ENCODE data around the gene FOXF1. TPM values are rescaled to one million over a fixed set of nuclear protein-coding genes. Genes with fewer than 3 reads are reported as not detected.
A peak's percentile ranks its signal among the peaks of the same experiment; 100 is the strongest.

FOXF1 gene
- total RNA-seq, 6 experiments from 2014 or later = 12.5 to 20.5 (median 17.9) TPM

GRCh38 chr16:86505899-86506864 is 4.1 kb upstream of the FOXF1 start:
- Mint-ChIP-seq H3K4me3 (peak overlapping the region; percentile 64), H3K27me3 (ENCODE audit: insufficient read depth) (peaks cover 51% of the 10 kb centered on the region), H3K27ac (no peak overlapping the region), H3K36me3 (ENCODE audit: low read depth) (no peaks in the 10 kb centered on the region), H3K9me3 (no peaks in the 10 kb centered on the region), H3K4me1 (ENCODE audit: low read depth) (peaks cover 23% of the 10 kb centered on the region)
- DNase-seq = no peak
- TF ChIP-seq CTCF (IDR thresholded peaks at IDR 0.05) = no peak

DNA sequence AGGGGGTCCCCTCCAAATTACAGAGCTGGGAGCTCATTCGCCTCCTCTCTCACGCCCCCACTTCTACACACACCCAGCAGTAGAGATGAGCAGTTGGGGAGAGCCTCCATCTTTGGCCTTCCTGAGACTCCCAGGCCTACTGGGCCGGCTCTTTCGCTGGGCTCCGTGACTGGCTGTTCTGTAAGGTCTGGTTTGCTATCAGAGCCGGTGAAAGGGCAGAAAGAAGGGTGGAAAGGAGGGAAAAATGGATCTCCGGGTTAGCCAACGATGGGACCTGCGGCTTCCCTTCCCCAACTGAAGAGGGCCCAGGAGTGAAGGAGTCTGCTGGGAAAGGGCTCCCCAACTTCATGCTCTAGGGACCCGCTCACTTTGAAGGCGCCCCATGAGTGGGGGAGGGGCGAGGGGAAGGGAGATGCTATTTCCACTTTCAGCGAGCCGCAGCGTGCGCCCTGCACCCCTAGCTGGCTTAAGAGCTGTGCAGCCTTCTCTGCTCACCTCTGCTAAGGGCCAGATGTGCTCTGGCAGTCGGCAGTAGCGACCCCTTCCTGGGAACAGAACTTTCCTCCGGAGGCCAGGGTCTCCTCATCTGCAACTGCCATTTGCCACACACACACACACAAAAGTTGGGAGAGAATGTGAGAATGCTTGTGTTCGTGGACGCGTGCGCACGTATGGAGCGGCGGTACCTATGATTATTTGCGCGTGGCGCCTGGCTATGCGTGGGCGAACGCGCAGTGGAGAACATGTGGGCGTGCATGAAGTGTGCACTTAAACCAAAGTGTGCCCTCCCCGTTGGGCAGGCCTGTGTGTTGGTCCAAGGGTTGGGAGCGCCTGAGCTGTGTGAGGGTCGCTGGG is 2.9 kb upstream of the FOXF1 start:
- Mint-ChIP-seq H3K4me3 (peak overlapping the region; percentile 73), H3K36me3 (ENCODE audit: low read depth) (peaks cover 5% of the 10 kb centered on the region), H3K4me1 (ENCODE audit: low read depth) (peaks cover 23% of the 10 kb centered on the region), H3K9me3 (no peaks in the 10 kb centered on the region), H3K27me3 (ENCODE audit: insufficient read depth) (peaks cover 47% of the 10 kb centered on the region), H3K27ac (peak overlapping the region; percentile 51)
- DNase-seq = no peak
- TF ChIP-seq CTCF (IDR thresholded peaks at IDR 0.05) = no peak

DNA sequence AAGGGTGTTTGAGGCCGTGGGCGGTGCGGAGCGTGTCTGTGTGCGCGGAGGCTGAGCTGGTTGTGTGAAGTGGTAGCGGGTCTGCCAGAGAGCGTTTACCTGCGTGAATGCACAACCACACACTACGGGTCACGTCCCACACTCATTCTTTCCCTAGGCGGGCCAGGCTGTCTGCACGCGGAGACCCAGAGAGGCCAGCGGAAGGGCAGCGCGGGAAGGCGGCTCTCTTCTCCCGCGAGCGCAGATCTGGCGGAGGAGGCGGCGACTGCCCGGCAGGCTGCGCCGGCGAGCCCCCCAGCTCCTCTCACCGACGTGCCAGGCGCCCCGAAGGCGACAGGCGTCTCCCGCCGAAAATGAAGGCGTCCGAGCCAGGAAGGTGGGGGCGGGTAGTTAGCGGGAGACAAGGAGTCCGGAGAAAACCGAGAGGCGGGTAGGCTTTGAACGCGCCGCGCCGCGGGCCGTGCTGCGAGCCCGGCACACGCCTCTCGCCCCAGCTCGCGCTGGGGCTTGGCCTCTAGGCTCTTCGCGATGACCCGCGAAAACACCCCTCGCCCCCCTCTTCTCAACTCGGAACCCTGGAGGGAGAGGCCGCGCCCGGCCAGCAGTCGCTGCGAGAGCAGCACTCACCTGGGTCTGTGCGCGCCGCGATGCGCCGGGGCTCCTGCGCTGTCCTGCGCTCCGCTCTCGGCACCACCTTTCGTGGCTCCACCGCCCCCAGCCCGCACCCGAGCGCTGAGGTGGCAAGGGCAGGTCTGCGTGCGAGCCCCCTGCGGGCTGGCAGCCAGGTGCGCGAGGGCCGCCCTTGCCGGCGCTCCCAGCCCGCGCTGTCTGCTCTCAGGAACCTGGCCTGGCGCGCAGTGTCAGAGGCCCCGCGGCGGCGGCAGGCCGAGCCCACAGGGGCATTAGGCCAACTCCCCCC is 2.0 kb upstream of the FOXF1 start:
- Mint-ChIP-seq H3K4me3 (peak overlapping the region; percentile 95), H3K9me3 (no peaks in the 10 kb centered on the region), H3K27ac (peak overlapping the region; percentile 87), H3K27me3 (ENCODE audit: insufficient read depth) (peaks cover 41% of the 10 kb centered on the region), H3K36me3 (ENCODE audit: low read depth) (peaks cover 14% of the 10 kb centered on the region), H3K4me1 (ENCODE audit: low read depth) (peaks cover 28% of the 10 kb centered on the region)
- no peak for TF ChIP-seq CTCF (IDR thresholded peaks at IDR 0.05)
- DNase-seq = no peak

DNA sequence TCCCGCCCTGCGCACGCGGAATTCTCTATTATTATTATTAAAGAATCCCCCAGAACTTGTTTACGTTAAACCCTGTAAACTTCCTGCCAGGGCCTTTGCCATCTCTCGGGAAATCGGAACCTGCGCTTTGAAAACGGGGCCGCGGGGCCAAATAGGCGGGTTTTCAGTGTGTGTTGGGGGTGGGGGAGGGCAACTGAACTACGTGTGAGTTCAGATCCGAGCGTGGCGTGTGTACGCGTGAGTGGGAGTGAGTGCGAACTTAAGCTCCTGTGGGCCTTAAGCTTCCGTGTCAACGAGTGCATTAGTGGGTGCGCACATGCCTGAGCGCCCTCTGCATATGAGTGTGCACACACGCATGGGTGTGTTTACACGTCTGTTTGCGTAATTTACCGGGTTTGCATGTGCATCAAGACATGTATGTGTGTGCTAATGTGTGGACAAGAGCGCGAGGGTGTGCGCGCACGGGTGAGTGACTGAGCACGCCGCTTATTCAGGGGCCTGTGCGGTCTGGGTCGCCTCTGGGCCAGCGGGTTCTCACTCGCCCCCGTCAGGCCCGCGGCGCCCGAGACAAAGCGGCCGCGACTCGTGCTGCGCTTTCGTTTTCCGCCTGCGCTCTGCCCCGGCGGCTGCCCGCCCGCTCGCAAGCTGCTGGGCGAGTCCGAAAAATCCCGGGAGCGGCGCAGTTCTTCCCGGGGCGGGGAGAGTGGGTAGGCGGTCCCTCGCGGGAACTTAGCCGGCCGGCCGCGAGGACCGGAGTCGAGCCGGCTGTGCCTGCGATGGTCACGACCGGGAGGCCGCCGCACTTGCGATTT is 1.2 kb upstream of the FOXF1 start:
- Mint-ChIP-seq H3K27me3 (ENCODE audit: insufficient read depth) (peaks cover 36% of the 10 kb centered on the region), H3K9me3 (no peaks in the 10 kb centered on the region), H3K4me1 (ENCODE audit: low read depth) (peaks cover 37% of the 10 kb centered on the region), H3K4me3 (peak overlapping the region; percentile 95), H3K27ac (peak overlapping the region; percentile 87), H3K36me3 (ENCODE audit: low read depth) (peaks cover 23% of the 10 kb centered on the region)
- peak; percentile 78 for DNase-seq
- TF ChIP-seq CTCF (IDR thresholded peaks at IDR 0.05) = no peak
